GM18907 (cell line): ENCODE data around the gene AARS2.

Source experiments
- ATAC-seq: cut with Tn5 transposase; IDR thresholded peaks from one replicate; pipeline ENCODE4 v1.9.1; 2021; ENCODE audit warnings: mild to moderate bottlenecking, moderate library complexity; ENCODE audit not compliant: unreplicated experiment

Gene AARS2

GRCh38 chr6:44301782-44302564 is 11.2 kb downstream of the AARS2 start:
- no peak for ATAC-seq

- ATAC-seq: no peak
These were observed 12.0 kb downstream of the AARS2 start for GRCh38 chr6:44301106-44301505.

GRCh38 chr6:44300292-44300823 is 12.8 kb downstream of the AARS2 start:
- ATAC-seq: no peak

GRCh38 chr6:44298864-44299263 is 14.3 kb downstream of the AARS2 start:
- no peak for ATAC-seq

- ATAC-seq: no peak
These were observed 14.9 kb downstream of the AARS2 start for GRCh38 chr6:44298055-44298803.

GRCh38 chr6:44297063-44298038 is 15.8 kb downstream of the AARS2 start:
- ATAC-seq: no peak

GRCh38 chr6:44294832-44295791 is 18.0 kb downstream of the AARS2 start:
- no peak for ATAC-seq

GRCh38 chr6:44292661-44293365 is 20.3 kb downstream of the AARS2 start:
- ATAC-seq: no peak

- no peak for ATAC-seq
These were observed 21.3 kb downstream of the AARS2 start for GRCh38 chr6:44291841-44292240.

GRCh38 chr6:44289726-44290260 is 23.4 kb downstream of the AARS2 start:
- no peak for ATAC-seq

GRCh38 chr6:44286747-44287146 is 26.4 kb downstream of the AARS2 start:
- ATAC-seq: no peak

- no peak for ATAC-seq
These were observed 26.9 kb downstream of the AARS2 start for GRCh38 chr6:44286285-44286565.

- ATAC-seq: no peak
These were observed 27.4 kb downstream of the AARS2 start for GRCh38 chr6:44285552-44286284.

- ATAC-seq: no peak
These were observed 28.3 kb downstream of the AARS2 start for GRCh38 chr6:44284867-44285266.

GRCh38 chr6:44284121-44284520 is 29.0 kb downstream of the AARS2 start:
- ATAC-seq: no peak

GRCh38 chr6:44278774-44279697 is 34.1 kb downstream of the AARS2 start:
- no peak for ATAC-seq

GRCh38 chr6:44278315-44278714 is 34.8 kb downstream of the AARS2 start:
- no peak for ATAC-seq
